GM12878 (cell line): ENCODE measurements around the gene SMURF1. TPM values are rescaled to one million over a fixed set of nuclear protein-coding genes. Genes with fewer than 3 reads are reported as not detected.

ENCODE experiments used
- ATAC-seq: fragments of 200-7000 bp; cut with Tn5 transposase; 3 replicates; pipeline ENCODE4 v1.9.1; 2020; ENCODE audit warnings: mild to moderate bottlenecking, moderate library complexity
- BruUV-seq: library from RNA; stranded (reverse); fragments of 400-500 nt; replicated peaks from 2 replicates; lab custom pipeline; 2021; lab: Mats Ljungman, UMichigan
- CTCF ChIA-PET: fragments of 300-600 bp; sonication (Branson Sonifier 250); formaldehyde crosslinking; extraction: SDS; loops from one replicate; lab custom pipeline; 2021; ENCODE audit warnings: inconsistent platforms; lab: Yijun Ruan, JAX
- POLR2A ChIA-PET: fragments of 350-600 bp; formaldehyde crosslinking; extraction: SDS; loops from one replicate; lab custom pipeline; 2021; ENCODE audit warnings: inconsistent platforms; lab: Charles Lee
- RAD21 ChIA-PET: fragments of 300-600 bp; sonication (Branson Sonifier 250); formaldehyde crosslinking; loops from one replicate; lab custom pipeline; 2023; ENCODE audit warnings: antibody characterized with exemption; ENCODE audit not compliant: unreplicated experiment; lab: Charles Lee
- SMC1A ChIA-PET: fragments of 300-600 bp; sonication (Branson Sonifier 250); formaldehyde crosslinking; loops from one replicate; lab custom pipeline; 2023; ENCODE audit not compliant: unreplicated experiment, uncharacterized antibody; lab: Charles Lee
- DNase-seq: peaks from one replicate; pipeline ENCODE4 v3.0.0-alpha.2; 2011; ENCODE audit warnings: low read depth, low spot score
- FAIRE-seq: peaks from 3 replicates; lab custom pipeline; 2011; peaks lifted over from hg19 to GRCh38; lab: Jason Lieb, UNC
- H2AFZ ChIP-seq: 2 replicates; pipeline ENCODE4 v1.6.0; 2011; ENCODE audit warnings: low read depth, low read length, control low read depth; ENCODE audit not compliant: control insufficient read depth
- H3K27ac ChIP-seq: 2 replicates; pipeline ENCODE4 v1.5.1; 2011; ENCODE audit warnings: control low read depth; ENCODE audit not compliant: control insufficient read depth, insufficient read depth
- H3K27me3 ChIP-seq, 2 experiments: replicated peaks in 1 of 2; 2 replicates each; pipeline versions ENCODE4 v1.6.0 to v1.6.1; 2011; ENCODE audit warnings: low read length in 1 of 2; ENCODE audit not compliant: control insufficient read depth in 2 of 2, insufficient read depth in 2 of 2
- H3K36me3 ChIP-seq, 2 experiments: 2 replicates each; pipeline ENCODE4 v1.5.1; 2011; ENCODE audit warnings: low read length in 1 of 2; ENCODE audit not compliant: control insufficient read depth in 2 of 2, insufficient read depth in 2 of 2
- H3K4me1 ChIP-seq: 2 replicates; pipeline ENCODE4 v1.6.1; 2011; ENCODE audit warnings: mild to moderate bottlenecking, low read length, moderate library complexity, mixed read lengths; ENCODE audit not compliant: control insufficient read depth, insufficient read depth
- H3K4me2 ChIP-seq: 2 replicates; pipeline ENCODE4 v1.6.0; 2011; ENCODE audit warnings: control low read depth; ENCODE audit not compliant: control insufficient read depth, insufficient read depth
- H3K4me3 ChIP-seq: fragments of 200-600 bp; sonication (generic); 2 replicates; pipeline ENCODE4 v1.5.1; 2016
- H3K79me2 ChIP-seq: 2 replicates; pipeline ENCODE4 v1.6.0; 2011; ENCODE audit warnings: low read length; ENCODE audit not compliant: control insufficient read depth, insufficient read depth
- H3K9ac ChIP-seq: 2 replicates; pipeline ENCODE4 v1.8.0; 2011; ENCODE audit warnings: low read length, control low read depth, mixed read lengths; ENCODE audit not compliant: control insufficient read depth, insufficient read depth
- H3K9me3 ChIP-seq: replicated peaks from 3 replicates; pipeline ENCODE4 v1.5.1; 2011; ENCODE audit warnings: mild to moderate bottlenecking, low read length; ENCODE audit not compliant: control insufficient read depth, insufficient read depth
- H4K20me1 ChIP-seq: 2 replicates; pipeline ENCODE4 v1.6.0; 2011; ENCODE audit not compliant: control insufficient read depth, insufficient read depth
- CREB1 ChIP-seq: IDR thresholded peaks from 2 replicates; pipeline ENCODE4 v1.6.1; 2012; ENCODE audit warnings: low read depth, mild to moderate bottlenecking, inconsistent platforms
- EZH2 ChIP-seq: IDR thresholded peaks from 2 replicates; pipeline ENCODE4 v1.6.1; 2012; ENCODE audit warnings: low read depth, mild to moderate bottlenecking, control low read depth, inconsistent platforms, low read length, borderline replicate concordance; ENCODE audit not compliant: control insufficient read depth
- IRF4 ChIP-seq: IDR thresholded peaks from 2 replicates; pipeline ENCODE4 v1.6.1; 2011; ENCODE audit warnings: low read depth, low read length
- NBN ChIP-seq: fragments of 450-650 bp; IDR thresholded peaks from 2 replicates; pipeline ENCODE4 v1.6.1; 2016
- POLR2AphosphoS2 ChIP-seq: IDR thresholded peaks from 2 replicates; pipeline ENCODE4 v1.6.1; 2011; ENCODE audit warnings: low read depth, mild to moderate bottlenecking, low read length, improper control_type of control experiment, moderate library complexity
- WGBS: methylation state at CpG from one replicate; pipeline ENCODE4 v1.1.6; 2016; ENCODE audit warnings: low lambda C conversion rate; ENCODE audit not compliant: insufficient replicate concordance, insufficient coverage; ENCODE audit errors: missing lambda C conversion rate; 5-methylcytosine and 5-hydroxymethylcytosine counted together
- in situ Hi-C: fragments of 300-500 bp; cut with MboI; formaldehyde crosslinking; loops from 9 replicates; pipeline ENCODE4 v1.14.3; 2018; ENCODE audit warnings: mixed read lengths
- intact Hi-C: fragments of 100-400 bp; cut with micrococcal nuclease; formaldehyde crosslinking; loops from one replicate; pipeline ENCODE4 v1.14.2; 2022; ENCODE audit not compliant: unreplicated experiment
- polyA plus RNA-seq, 11 experiments: library from polyadenylated mRNA; depleted of rRNA in 4 of 11; unstranded in 6 of 11; stranded (reverse) in 5 of 11; fragments of >200 nt; fragmentation: Nextera tagmentation in 4 of 11; fragmentation: Illumina TruSeq in 1 of 11; extraction: Ambion mirVana in 4 of 11; extraction: Trizol in 1 of 11; gene quantifications; 1 replicate in 1 of 11; 2 replicates in 10 of 11; pipeline versions ENCODE4 v1.2.1 to v1.2.3, GENCODE V29; 2011 to 2016; ENCODE audit warnings: inconsistent platforms in 2 of 11, missing spikeins in 2 of 11, low read depth in 1 of 11
- total RNA-seq, 4 experiments: library from RNA; depleted of rRNA in 3 of 4; stranded (reverse); fragments of >200 nt in 3 of 4; fragmentation: Illumina TruSeq in 1 of 4; extraction: Trizol in 1 of 4; gene quantifications; 2 replicates each; pipeline versions ENCODE4 v1.2.1 to v1.2.3, GENCODE V29; 2013 to 2021
- TF ChIP-seq, protein P1 (sequence below): IDR thresholded peaks from 2 replicates; pipeline ENCODE4 v1.6.1; 2012; ENCODE audit warnings: low read length, inconsistent platforms

Gene SMURF1
- total and polyA plus RNA-seq, 10 of the 15 experiments (the other 5 are each of a cell fraction or from before 2014, with no cell fraction given), result 0.76 to 14.0 (median 7.9) TPM

DNA sequence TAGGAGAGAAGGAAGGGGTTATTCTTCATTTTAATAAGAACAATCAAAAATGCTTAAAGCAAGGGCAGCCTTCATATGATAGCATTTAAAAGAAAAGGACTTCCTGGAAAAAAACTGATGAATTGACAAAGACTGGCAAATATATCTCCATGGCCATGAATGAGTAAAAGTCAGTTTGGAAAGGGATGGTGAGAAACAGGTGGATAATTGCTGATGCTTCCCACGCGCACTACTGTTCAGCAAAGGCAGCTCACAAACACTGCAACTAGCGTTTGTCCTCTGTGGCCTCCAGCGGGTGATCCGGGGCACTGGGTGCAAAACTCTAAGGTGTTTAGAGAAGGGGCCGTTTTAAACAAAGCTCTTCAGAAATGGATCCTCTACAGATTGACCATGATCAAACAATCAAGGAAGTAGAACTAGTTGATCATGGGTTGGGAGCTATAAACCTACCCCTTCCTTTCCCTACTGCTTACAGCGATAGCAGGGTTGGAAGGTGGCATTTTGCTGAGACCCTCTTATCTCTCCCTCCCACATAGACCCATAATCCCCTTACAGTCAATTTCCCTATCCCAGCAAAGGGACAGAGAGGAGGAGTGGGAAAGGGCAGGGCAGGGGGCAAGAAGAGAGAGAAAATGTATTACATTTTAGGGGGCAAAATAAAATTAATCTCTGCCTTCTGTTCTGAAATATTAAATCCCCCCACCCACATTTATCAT is 53.8 kb downstream of the SMURF1 start:
- Histone ChIP-seq H3K4me3 (no peak overlapping the region), H3K9ac (no peak overlapping the region), H3K79me2 (peaks cover 2% of the 10 kb centered on the region), H3K27ac (no peak overlapping the region), H3K4me1 (no peaks in the 10 kb centered on the region), H2AFZ (no peak overlapping the region), H3K36me3 (no peaks in the 10 kb centered on the region; a peak in 1 of 4 replicates), H4K20me1 (no peaks in the 10 kb centered on the region), H3K9me3 (no peaks in the 10 kb centered on the region), H3K27me3 (no peaks in the 10 kb centered on the region), H3K4me2 (no peak overlapping the region)
- CTCF ChIA-PET, result interaction anchor here (1.5 kb wide), 1 partner anchor 12 kb away, joined by 3 read pairs; no protein-coding TSS in a partner anchor
- no peak for DNase-seq
- 87% methylated on average over 7 of the region's 7 CpGs for WGBS
- RAD21 ChIA-PET, result no interaction called here
- in situ Hi-C loops, result no loop called here
- ATAC-seq, result no peak
- SMC1A ChIA-PET, result no interaction called here
- POLR2A ChIA-PET, result no interaction called here
- intact Hi-C loops, result no loop called here
- TF ChIP-seq IRF4 (no peak), POLR2AphosphoS2 (no peak), NBN (no peak), EZH2 (no peak), CREB1 (no peak)
- TF ChIP-seq, protein P1, sequence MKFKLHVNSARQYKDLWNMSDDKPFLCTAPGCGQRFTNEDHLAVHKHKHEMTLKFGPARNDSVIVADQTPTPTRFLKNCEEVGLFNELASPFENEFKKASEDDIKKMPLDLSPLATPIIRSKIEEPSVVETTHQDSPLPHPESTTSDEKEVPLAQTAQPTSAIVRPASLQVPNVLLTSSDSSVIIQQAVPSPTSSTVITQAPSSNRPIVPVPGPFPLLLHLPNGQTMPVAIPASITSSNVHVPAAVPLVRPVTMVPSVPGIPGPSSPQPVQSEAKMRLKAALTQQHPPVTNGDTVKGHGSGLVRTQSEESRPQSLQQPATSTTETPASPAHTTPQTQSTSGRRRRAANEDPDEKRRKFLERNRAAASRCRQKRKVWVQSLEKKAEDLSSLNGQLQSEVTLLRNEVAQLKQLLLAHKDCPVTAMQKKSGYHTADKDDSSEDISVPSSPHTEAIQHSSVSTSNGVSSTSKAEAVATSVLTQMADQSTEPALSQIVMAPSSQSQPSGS, result no peak
- BruUV-seq, result no TSS peak
- FAIRE-seq, result no peak
